Activated naive CD4-positive, alpha-beta T cell treated with anti-CD3 and anti-CD28 coated beads, Interleukin-2, amount 50 U/mL, for 16 hours (primary cell): ENCODE results near the gene WWC2.
"Not testable (repeated sequence)": the region's sequence is repeated elsewhere in the genome, so short reads cannot be mapped to it uniquely, and the experiment has no call there.

Source experiments
- DNase-seq: peaks from one replicate; pipeline ENCODE4 v3.0.0-alpha.2; 2020

The WWC2 gene

GRCh38 chr4:183175631-183176232 is 76.7 kb downstream of the WWC2 start:
- DNase-seq: no peak

GRCh38 chr4:183177001-183177400 is 77.9 kb downstream of the WWC2 start:
- no peak for DNase-seq

GRCh38 chr4:183178201-183178600 is 79.1 kb downstream of the WWC2 start:
- no peak for DNase-seq

- DNase-seq: no peak
Measured at GRCh38 chr4:183180096-183180495, 81.0 kb downstream of the WWC2 start.

GRCh38 chr4:183180621-183181020 is 81.6 kb downstream of the WWC2 start:
- DNase-seq: no peak

GRCh38 chr4:183181081-183181480 is 82.0 kb downstream of the WWC2 start:
- no peak for DNase-seq

- no peak for DNase-seq
Measured at GRCh38 chr4:183182873-183183725, 84.0 kb downstream of the WWC2 start.

GRCh38 chr4:183183906-183184535 is 85.0 kb downstream of the WWC2 start:
- DNase-seq: no peak

- no peak for DNase-seq
Measured at GRCh38 chr4:183185018-183185417, 86.0 kb downstream of the WWC2 start.

- no peak for DNase-seq
Measured at GRCh38 chr4:183185559-183185958, 86.5 kb downstream of the WWC2 start.

- no peak for DNase-seq
Measured at GRCh38 chr4:183186813-183187212, 87.8 kb downstream of the WWC2 start.

GRCh38 chr4:183190900-183191527 is 92.0 kb downstream of the WWC2 start:
- no peak for DNase-seq

GRCh38 chr4:183191630-183192029 is 92.6 kb downstream of the WWC2 start:
- no peak for DNase-seq

- no peak for DNase-seq
Measured at GRCh38 chr4:183192571-183192970, 93.5 kb downstream of the WWC2 start.

GRCh38 chr4:183193730-183194338 is 94.8 kb downstream of the WWC2 start:
- not testable (repeated sequence) for DNase-seq

GRCh38 chr4:183195534-183195933 is 96.5 kb downstream of the WWC2 start:
- no peak for DNase-seq

- no peak for DNase-seq
Measured at GRCh38 chr4:183197140-183197539, 98.1 kb downstream of the WWC2 start.

- DNase-seq: no peak
Measured at GRCh38 chr4:183200453-183200852, 101.4 kb downstream of the WWC2 start.

GRCh38 chr4:183201331-183201730 is 102.3 kb downstream of the WWC2 start:
- DNase-seq: no peak

- DNase-seq: no peak
Measured at GRCh38 chr4:183202523-183202922, 103.5 kb downstream of the WWC2 start.

- no peak for DNase-seq
Measured at GRCh38 chr4:183204793-183205192, 105.7 kb downstream of the WWC2 start.

GRCh38 chr4:183205193-183205592 is 106.1 kb downstream of the WWC2 start:
- DNase-seq: no peak

- DNase-seq: no peak
Measured at GRCh38 chr4:183205709-183206108, 106.7 kb downstream of the WWC2 start.
